ENCODE data around the gene SUSD1. TPM values are rescaled to one million over a fixed set of nuclear protein-coding genes. Genes with fewer than 3 reads are reported as not detected.

SUSD1 gene
- total and polyA plus RNA-seq, 9 of the 15 experiments (the other 6 are each of a cell fraction or from before 2014, with no cell fraction given), result 10.9 to 44.4 (median 36.1) TPM

- TF ChIP-seq TSHZ1 (CRISPR knock-in tag; IDR thresholded peaks at IDR 0.05) (no peak), SREBF2 (CRISPR knock-in tag; IDR thresholded peaks at IDR 0.05) (no peak), SMARCA5 (IDR thresholded peaks at IDR 0.05) (no peak), CBFA2T3 (IDR thresholded peaks at IDR 0.05) (no peak)
Observed at GRCh38 chr9:112025850-112026249, 149.2 kb downstream of the SUSD1 start (continued).

GRCh38 chr9:112021742-112022141 is 153.4 kb downstream of the SUSD1 start:
- Histone ChIP-seq H3K4me1 (replicated peaks in 1 of 2; ENCODE audit: control insufficient read depth in 2 of 2, insufficient read depth in 2 of 2, low read length in 2 of 2) (no peaks in the 10 kb centered on the region; a peak in 1 of 5 replicates), H4K20me1 (replicated peaks; ENCODE audit: control insufficient read depth, insufficient read depth, low read length) (no peaks in the 10 kb centered on the region), H3K9me1 (ENCODE audit: control insufficient read depth, insufficient read depth, low read length) (no peaks in the 10 kb centered on the region), H3K79me2 (ENCODE audit: control insufficient read depth, insufficient read depth, low read length) (no peaks in the 10 kb centered on the region), H3K27me3 (ENCODE audit: control insufficient read depth in 2 of 2, insufficient read depth in 2 of 2, low read length in 2 of 2) (no peaks in the 10 kb centered on the region), H3K9ac (ENCODE audit: insufficient read depth in 1 of 2, low read depth in 2 of 2, low read length in 2 of 2) (no peak overlapping the region), H2AFZ (ENCODE audit: low read depth, low read length) (peak overlapping the region; percentile 61; the same call in 1 of the 2 replicates), H3K9me3 (replicated peaks; ENCODE audit: control insufficient read depth, insufficient read depth, low read depth, low read length) (no peaks in the 10 kb centered on the region), H3K4me3 (no peak overlapping the region), H3K36me3 (ENCODE audit: control insufficient read depth, insufficient read depth, low read length) (no peaks in the 10 kb centered on the region), H3K27ac (ENCODE audit: extremely low read depth, low read depth, low read length) (no peak overlapping the region), H3K4me2 (ENCODE audit: insufficient read depth, low read length) (no peak overlapping the region)
- CTCF ChIA-PET (ENCODE audit: low intra/inter-chr PET ratio), result interaction anchor here (1.0 kb wide), 1 partner anchor 261 kb away, joined by 4 read pairs; no protein-coding TSS in a partner anchor
- 62% methylated on average over 2 of the region's 2 CpGs for WGBS (ENCODE audit: insufficient coverage, low coverage, missing lambda C conversion rate)
- in situ Hi-C loops (cut with MboI) (no loop called here), intact Hi-C loops (cut with micrococcal nuclease) (no loop called here)
- FAIRE-seq (no peak), DNase-seq (ENCODE audit: extremely low read depth in 1 of 4, low spot score in 3 of 4) (no peak), ATAC-seq (no peak)
- POLR2A ChIA-PET, result interaction anchor here (0.7 to 1.6 kb wide), 3 partner anchors 14 to 471 kb away, joined by 3 to 6 read pairs (median 3); no protein-coding TSS in a partner anchor
- BruUV-seq (replicated peaks), result no TSS peak
- TF ChIP-seq IRF9 (tag; IDR thresholded peaks at IDR 0.05), result no peak
- no peak for TF ChIP-seq BHLHE40 (IDR thresholded peaks at IDR 0.05; ENCODE audit: low read length)
- no peak for TF ChIP-seq PHF20 (IDR thresholded peaks at IDR 0.05; ENCODE audit: partially characterized antibody)
- TF ChIP-seq RNF2 (IDR thresholded peaks at IDR 0.05), result no peak
- no peak for TF ChIP-seq STAT6 (CRISPR knock-in tag; IDR thresholded peaks at IDR 0.05)
- no peak for TF ChIP-seq ILF3 (IDR thresholded peaks at IDR 0.05; ENCODE audit: borderline replicate concordance)
- no peak for TF ChIP-seq FOXA3 (CRISPR knock-in tag; conservative IDR thresholded peaks at IDR 0.05 in 1 of 2, IDR thresholded peaks at IDR 0.05 in 1 of 2)
- TF ChIP-seq DNMT1 (IDR thresholded peaks at IDR 0.05), result no peak
- no peak for TF ChIP-seq ZNF707 (CRISPR knock-in tag; conservative IDR thresholded peaks at IDR 0.05)
- no peak for TF ChIP-seq ZC3H4 (CRISPR knock-in tag; IDR thresholded peaks at IDR 0.05; ENCODE audit: borderline replicate concordance)
- no peak for TF ChIP-seq MECOM (CRISPR knock-in tag; IDR thresholded peaks at IDR 0.05)
- no peak for TF ChIP-seq ZC3H8 (IDR thresholded peaks at IDR 0.05)
- no peak for TF ChIP-seq CBX3 (IDR thresholded peaks at IDR 0.05; ENCODE audit: borderline replicate concordance in 1 of 2, low read length in 2 of 2)

Data from K562 (cell line).